Body of pancreas (tissue), 4 donors: Measurements from ENCODE around the gene NR3C2.

ENCODE experiments used
- CTCF ChIP-seq, 7 experiments: fragments of 450-650 bp in 4 of 7; fragments of 200-600 bp in 3 of 7; sonication (generic) in 3 of 7; IDR thresholded peaks; one replicate each; pipeline ENCODE4 v1.5.1; 2016 to 2019; ENCODE audit warnings: antibody characterized with exemption in 7 of 7
- POLR2A ChIP-seq, 3 donors: fragments of 450-650 bp; IDR thresholded peaks; one replicate each; pipeline ENCODE4 v1.6.1; 2016; ENCODE audit warnings: antibody characterized with exemption in 3 of 3, mild to moderate bottlenecking in 2 of 3

DNA sequence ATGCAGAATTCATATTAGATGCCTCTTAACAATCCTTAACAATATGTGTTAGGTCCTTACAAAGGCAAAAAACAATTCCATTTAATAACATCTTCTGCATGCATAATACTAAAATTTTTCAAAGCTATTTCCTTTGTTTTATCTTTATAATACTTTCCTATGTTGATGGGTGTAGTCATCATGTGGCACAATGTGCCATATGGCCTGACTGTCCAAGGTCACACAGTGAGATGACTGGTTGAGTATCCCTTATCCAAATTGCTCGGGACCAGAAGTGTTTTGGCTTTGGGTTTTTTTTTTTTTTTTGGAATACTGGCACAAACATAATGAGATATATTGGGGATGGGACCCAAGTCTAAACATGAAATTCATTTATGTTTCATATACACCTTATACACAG is 77.7 kb downstream of the NR3C2 start:
- TF ChIP-seq POLR2A (IDR thresholded peaks at IDR 0.05) (no peak), CTCF (IDR thresholded peaks at IDR 0.05) (no peak)
